ENCODE data around the gene TBC1D16. TPM values are rescaled to one million over a fixed set of nuclear protein-coding genes. Genes with fewer than 3 reads are reported as not detected.
"Not testable (repeated sequence)": the region's sequence is repeated elsewhere in the genome, so short reads cannot be mapped to it uniquely, and the experiment has no call there.

Gene TBC1D16
- polyA plus RNA-seq, 1 donor, result 37.2 TPM

DNA sequence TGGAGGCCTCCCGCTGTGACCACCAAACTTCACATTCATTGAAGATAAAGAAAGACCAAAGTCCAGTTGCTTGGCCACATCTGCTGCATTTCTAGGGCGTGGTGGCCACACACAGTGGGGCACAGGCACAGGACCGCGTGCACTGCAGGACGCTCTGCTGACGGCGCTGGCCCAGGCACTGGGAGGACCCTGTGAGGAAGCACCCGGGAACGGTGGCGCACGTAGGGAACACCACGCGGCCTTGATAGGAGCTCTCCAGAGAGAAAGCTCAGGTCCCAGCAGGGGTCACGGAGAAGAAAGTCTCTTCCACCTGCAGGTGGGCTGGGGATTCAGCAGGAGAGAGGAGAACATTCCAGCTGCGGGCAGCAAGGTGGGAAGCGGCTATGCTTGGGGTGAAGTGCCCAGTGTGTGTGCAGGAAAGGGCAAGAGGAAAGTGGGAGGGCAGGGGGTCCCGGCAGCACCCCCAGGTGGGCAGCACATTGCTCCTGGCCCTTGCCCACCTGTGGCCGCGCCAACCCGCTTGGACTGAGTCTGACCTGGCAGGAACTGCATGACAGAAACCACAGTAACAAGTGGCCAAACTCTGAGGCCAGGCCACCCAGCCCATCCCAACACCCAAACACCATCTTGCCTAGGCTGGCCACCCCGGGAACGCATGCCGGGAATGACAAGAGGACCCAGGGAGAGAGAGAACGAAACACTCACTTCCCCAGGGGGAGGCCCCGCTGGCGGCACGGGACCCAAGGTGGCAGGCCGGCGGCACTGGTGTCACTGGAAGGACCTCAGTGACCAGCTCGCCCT lies 32.8 kb downstream of the TBC1D16 start:
- DNase-seq, result no peak

DNA sequence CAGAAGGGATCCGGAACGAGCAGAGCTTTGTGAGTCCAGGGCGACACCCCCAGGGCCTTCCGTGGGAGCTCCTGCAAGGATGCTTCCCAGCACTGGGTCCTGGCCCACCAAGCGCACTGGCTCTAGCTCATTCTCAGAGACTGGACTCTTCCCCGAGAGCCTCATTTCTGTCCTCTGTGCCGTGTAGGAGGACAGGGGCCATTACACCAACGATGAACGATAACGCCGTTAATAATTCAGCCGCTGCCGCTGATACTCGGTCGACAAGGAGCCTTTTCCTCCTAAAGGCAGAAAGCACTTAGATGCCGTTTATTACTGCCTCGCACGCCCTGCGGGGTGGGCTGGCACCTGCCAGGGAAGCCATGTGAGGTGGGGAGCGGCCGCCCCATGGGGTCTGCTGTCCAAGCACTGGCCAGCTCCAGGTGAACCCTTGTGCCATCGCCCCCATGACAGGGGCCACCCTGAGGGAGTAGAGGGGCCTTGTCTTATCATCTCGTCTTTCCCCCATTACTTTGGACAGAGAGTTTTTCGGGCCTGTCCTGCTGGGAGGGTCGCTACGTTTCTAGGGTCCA lies 33.5 kb downstream of the TBC1D16 start:
- no peak for DNase-seq

DNA sequence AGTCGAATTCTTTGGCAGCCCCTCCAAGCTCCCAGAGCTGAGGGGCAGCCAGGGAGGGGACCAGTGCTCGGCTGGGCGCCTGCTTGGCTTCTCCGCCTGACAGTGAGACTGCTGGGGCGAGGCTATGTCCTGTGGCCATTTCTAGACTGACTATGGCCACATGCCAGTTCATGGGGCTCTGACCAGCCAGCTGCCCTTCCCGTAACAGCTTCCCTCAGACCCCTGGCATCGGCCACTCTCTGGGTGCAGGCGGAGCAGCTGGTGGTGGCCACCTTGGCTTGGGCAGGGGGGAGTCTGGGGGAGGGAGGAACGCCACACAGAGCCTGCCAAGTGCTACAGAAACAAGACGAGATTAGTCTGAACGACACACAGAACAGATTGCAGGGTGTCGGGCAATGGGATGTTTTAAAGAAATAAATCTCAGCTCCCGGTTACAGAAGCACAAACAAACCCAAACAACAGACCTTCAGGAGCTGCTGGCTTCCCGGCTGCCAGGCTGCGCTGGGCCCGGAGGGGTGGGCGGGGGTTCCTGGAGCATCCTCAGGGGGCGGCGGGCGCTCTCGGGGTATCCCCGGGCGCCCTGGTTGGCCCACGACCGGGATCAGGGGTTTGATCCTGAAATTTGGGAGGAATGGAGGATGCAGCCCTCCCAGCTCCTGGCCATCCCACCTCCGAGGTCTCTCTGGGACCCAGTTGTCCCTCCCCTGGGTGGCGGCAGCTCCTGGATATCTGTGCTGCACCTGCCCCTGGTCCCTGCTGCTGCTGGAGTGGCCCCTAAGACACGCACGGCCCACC lies 34.5 kb downstream of the TBC1D16 start:
- no peak for DNase-seq

DNA sequence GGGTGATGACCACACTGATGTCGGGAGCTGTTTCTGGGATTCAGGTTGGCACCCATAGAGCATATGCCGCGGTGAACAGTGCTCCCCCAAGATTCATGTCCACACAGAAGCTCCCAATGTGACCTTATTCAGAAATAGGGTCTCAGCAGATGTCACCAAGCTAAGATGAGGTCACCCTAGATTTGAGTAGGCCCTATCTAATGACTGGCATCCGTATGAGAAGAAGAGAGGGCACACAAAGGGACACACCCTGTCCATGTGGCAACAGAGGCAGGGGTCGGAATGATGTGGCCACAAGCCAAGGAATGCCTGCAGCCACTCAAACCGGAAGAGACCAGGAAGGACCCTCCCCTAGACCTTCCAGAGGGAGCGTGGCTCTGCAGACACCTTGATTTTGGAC lies 35.5 kb downstream of the TBC1D16 start:
- DNase-seq, result no peak

DNA sequence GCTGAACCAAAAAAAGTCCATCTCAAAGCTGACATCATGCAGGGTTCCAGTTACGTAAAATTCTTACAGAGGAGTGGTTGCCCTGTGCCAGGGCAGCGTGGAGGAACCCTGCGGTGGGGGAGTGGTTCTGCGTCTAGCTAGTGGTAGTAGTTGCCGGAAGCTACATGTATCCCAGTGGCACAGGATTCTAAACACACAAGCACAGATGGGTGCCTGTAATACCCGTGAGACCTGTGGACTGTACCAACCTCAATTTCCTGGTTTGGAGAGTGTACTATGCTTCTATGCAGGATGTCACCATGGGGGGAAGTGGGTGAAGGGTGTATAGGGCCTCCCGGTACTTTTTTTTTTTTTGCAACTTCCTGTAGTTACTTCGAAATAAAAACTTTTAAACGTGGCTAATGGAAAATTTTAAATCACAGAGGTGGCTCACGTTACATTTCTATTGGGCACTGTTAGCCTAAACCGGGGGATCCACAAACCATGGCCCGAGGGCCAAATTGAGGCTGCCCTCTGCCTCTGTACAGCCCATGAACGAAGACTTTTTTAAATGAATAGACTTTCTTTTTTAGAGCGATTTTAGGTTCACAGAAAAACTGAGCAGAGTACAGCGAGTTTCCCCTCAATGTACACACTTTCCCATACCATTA lies 38.5 kb downstream of the TBC1D16 start:
- no peak for DNase-seq

DNA sequence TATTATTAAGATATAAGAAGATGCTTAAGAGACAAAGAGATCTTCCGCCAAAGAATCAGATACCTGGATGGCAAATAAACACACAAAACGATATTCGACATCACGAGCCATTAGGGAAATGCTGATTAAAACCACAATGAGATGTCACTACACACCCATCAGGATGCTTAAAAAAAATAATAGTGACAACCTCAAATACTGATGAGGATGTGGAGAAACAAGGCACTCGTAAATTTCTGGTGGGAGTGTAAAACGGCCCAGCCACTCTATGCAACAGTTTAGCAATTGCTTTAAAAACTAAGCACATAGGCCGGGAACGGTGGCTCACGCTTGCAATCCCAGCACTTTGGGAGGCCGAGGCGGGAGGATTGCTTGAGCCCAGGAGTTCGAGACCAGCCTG lies 39.4 kb downstream of the TBC1D16 start:
- DNase-seq, result no peak

DNA sequence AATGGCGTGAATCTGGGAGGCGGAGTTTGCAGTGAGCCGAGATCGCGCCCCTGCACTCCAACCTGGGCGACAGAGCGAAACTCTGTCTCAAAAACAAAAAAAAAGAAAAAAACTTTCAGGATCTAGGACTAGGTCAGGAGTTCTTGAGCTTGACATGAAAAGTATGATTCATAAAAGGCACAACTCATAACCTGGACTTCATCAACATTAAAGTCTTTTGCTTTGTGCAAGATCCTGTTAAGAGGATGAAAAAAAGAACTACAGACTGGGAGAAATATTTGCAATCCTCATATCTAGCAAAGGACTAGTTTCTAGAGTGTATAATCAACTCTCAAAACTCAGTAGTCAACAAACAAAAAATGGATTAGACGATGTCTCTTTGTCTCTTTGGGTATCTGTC lies 40.0 kb downstream of the TBC1D16 start:
- DNase-seq, result no peak

DNA sequence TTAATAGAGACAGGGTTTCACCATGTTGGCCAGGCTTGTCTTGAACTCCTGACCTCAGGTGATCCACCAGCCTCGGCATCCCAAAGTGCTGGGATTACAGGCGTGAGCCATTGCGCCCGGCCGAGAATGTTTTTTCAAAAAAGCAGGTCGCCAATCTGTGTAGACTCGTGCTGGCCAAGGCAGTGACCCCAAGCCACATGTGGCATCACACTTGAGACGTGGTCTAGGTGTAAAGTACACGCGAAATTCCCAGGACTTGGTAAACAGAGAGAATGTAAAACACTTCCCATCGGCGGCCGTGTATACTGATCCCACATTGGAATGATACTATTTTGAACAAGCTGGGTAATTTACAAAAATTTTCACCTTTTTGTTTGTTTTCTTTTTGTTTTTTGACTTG lies 41.1 kb downstream of the TBC1D16 start:
- DNase-seq, result no peak

DNA sequence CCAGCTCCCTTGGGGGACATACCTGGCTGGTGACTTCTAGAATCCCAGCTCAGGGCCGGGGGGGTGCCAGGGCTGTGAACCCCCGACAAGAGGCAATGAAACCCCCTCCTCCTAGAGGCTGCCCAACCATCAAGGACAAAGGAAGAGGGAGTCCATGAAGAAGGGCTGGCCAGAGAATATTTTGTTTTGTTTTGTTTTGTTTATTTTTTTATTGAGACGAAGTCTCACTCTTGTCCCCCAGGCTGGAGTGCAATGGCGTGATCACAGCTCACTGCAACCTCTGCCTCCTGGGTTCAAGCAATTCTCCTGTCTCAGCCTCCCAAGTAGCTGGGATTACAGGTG lies 41.5 kb downstream of the TBC1D16 start:
- not testable (repeated sequence) for DNase-seq

DNA sequence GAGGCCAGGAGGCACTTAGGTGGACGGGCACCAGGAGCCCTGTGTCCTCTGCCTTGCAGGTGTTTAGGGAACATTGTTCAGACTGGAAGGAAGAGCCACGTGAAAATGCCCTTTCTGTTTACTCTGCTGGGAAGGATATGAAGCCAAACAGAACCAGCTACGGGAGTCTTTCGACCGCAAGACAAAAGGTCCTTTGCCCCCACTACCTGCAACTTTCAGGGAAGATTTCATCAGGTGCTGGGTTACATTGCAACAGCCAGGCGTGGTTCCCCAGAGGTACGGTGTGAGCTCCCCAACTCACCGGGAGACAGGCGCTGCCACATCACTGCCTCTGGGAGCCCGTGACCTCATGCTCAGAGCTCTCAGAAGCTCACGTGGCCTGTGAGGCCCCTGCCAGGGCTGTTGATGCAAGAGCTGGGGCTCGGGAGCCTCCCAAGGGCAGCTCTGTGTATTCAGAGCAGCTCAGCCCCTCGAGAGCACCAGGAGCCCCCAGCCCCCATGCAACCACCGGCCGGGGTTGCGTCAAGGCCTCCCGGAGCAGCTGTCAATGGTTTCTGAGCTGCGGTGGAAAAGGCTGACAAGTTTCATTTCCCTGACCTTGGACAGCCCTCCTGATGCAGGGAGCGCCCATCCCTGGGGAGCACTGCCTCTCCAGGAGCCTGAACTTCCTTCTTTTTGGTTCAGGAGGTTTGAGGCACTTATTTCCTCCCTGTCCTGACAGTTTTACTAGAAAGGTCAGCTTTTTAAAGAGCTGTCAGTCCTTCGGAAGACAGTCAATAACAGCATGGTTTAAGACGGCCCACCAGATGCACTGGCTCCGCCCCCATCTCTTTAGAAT lies 42.1 kb downstream of the TBC1D16 start:
- peak; percentile 34 for DNase-seq

DNA sequence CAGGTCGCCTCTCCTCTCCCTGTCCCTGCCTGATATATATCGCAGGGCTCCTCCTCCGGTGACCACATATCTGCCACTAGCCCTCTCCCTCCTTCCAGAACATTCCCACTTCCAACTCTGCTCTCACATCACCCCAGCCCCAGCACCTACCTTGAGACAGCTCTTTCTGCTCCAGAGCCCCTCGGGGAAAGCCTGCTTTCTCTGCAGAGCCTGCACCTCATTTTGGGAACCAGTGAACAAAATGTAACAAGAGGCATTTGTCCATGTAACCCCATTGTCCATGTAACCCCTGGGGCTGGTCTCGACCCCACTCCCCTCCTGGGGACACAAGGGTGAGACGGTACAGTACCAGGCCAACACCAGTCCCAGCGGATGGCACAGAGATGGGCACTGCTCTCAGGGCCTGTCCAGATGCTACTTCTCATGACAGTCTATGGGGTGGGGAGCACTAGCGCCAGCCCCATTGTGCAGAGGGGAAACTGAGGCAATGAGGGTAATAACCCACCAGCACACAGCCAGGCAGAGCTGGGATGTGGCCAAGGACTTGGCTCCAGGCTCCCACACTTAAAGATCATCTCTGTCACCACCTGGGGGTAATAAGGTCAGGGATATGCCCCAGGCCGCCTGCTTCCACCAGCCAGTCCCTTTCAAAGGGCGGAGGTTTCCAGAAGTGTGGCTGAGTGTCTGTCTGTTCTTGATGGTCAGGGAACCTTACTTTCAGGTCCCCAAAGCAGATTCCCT lies 42.9 kb downstream of the TBC1D16 start:
- DNase-seq, result no peak

DNA sequence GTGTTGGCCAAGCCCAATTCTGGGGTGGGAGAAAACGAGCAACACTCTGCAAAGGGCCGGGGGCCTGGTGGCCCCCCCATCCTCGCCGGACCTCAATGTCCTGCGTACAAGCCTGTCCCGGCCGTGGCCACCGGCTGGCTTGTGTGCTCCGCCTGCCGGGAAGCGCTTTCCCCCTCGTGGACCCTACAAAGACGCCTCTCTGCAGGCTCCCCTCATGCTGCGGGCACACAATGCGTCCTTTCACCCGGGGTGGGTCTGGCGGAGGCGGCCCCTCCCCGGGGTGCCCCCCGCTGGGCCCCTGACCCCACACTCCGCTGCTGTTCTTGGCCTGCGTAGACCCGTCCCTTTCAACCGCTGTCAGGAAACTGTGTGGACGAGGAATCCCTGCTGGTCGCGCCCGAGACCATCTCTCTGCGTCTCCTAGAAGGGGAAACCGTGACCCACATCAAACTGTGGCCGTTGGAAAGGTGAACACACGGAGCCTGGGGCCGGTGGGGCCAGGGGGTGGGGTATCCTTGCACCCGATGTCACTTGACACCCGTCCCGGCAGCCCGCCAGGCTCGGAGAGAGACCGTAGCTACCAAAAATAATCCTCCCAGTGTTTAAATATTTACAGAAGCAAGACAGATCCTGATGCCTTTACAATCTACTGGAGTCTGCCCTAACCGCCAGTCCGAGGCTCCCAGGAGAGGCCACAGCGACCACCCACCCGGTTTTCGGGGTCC lies 43.6 kb downstream of the TBC1D16 start:
- DNase-seq, result peak; percentile 45

DNA sequence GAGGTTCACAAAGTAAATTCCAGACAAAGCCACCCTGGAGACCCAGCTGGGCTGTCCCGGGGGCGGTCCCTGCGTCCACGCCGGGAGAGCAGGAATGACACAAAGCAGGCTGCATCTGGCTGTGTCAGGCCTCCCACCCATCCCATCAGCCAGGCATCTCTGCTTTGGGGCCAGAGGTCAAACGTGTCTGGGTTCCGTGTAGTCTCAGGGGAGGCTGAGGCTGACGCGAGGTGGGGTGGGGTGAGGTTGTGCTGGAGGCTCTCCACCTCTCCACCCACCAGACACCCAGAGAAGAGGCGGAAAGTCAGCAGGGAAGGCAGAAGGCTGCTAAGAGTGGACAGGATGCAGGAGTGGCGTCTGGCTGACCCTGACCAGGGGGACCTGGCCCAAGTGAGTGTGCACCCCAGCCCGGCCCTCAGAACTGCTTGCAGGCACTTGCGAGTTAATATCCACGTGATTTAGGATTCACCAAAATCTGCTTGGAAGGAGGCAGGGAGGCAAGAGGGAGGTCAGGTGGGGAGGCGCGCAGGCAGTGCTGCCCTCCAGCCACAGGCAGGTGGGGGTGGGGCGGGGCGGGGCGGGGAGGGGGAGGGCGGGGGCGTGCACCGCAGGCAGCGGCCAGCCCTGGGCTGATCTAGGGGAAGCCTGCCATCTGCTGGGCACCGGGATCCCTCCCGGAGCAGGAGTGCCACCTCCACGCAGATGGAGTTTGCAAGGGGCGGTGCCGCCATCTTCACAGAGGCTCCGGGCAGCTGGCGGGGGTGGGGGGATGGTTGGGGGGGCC lies 44.3 kb downstream of the TBC1D16 start:
- DNase-seq, result peak; percentile 72

DNA sequence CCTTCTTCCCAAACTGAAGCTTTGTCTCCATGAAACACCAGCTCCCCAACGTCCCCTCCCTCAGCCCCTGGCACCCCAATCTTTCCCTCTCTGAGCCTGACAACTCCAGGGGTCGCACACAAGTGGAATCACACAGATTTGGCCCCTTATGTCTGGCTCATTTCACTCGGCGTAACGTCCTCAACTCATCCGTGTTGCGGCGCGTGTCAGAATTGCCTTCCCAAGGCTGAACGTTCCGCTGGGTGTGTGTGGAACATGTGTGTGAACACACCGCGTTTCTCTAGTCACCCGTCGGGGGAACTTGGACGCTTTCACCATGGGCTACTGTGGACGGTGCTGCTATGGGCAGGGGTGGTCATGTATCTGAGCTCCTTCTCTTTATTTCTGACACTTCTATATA lies 45.0 kb downstream of the TBC1D16 start:
- no peak for DNase-seq

DNA sequence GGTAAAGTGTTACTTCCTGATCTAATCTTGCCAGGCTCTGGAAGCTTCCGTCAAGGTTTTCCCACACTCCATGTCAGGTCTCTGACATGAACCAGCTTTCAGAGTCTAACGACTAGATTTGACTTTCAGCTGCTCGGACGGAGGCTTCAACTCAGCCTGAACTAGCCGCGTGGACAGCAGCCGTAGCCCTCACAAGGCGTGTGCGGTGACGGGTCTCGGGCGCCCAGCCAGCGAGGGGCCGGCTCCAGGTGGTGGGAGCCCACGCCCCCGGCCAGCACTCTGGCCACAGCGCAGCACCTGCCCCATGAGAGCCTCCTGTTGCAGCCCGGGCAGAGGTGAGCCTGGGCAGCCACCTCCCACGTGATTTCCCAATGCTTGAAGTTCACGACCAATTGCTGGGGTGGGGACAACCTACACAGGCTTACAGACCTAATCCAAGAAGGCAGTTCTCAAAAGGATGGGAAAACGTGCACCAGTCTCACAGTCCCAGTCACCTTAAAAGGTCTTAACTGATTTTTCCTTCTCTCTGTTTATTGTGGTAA lies 45.5 kb downstream of the TBC1D16 start:
- DNase-seq, result no peak

DNA sequence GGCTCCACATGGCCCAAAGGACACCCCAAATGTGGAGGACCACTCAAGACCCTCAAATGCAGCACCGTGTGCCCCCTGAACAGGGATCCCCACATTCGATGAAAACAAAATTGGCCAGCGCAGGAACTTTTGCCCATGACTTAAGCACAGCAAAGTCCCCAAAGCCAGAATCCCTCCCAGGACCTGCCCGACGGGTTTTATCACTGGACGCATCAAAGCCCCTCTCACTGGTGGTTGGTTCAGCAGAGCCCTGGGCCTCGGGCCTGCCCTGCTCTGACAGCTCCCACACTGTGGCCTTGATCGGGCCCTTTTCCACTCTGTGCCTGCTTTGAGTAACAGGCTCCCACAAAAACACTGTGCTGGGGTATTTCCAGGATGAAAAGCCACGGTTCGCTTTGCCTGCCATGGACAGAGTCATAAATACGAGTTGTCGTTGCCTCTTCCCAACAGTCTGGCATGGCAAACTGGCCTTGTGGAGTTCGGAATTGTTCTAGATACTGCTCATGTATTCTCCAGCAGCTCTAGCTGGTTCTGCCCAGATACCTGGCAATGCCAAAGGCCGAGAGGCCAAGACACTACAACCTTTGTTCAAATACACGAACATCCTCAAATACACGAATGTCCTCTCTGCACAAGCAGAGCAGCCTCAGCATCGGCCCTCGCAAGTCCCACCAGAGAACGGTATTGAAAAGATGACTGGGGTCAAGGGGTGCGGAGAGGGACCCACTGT lies 46.4 kb downstream of the TBC1D16 start:
- no peak for DNase-seq

DNA sequence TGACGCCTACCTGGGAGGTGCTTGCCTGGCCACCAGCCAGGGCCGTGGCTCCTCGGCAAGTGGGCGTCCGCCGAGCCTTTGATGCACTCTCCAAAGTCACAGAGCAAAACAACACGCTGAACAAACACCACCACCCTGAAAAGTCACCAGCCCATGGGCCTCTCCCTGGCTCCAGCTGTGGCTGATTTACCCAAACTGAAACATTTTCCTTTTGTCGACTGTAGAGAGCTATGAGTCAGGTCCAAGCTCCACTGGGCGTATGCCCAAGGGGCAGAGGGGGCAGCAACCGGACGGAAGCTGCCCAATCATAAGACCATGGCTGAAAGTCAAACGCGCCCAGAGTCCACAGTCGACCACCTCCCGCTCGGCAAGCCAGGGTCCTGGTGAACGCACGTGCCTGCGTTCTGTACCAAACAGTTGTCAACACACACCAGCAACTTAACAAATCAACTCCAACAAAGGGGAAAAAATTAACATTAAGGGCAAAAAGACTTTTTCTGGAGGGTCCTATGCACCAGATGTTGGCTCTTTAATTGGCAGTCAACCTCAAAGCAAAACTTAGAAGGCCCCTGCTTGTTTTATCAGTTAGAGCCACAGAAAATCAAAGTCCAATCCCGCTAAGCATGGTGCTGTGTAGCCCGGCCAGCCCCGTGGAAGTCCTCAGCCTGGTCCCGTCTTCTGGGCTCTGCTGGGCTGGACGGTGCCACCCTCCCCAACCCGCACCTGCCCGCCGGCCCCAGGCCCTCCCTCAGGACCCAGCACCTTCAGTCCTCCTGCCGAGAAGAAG lies 47.3 kb downstream of the TBC1D16 start:
- DNase-seq, result no peak

DNA sequence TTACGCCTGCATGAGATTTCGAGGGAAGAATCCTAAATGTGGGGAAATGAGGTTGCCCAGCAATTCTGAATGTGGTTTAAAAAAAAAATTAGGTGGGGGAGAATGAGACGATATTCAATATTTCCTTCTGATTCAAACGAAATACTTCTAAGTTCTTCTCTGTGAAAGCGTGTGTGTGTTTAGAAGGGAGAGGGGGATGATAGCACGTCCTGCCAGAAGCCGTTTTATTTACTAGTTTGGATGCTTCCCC lies 47.8 kb downstream of the TBC1D16 start:
- DNase-seq, result no peak

All from hindlimb muscle (tissue), 1 donor.